OCI-LY1 (cell line): Measurements from ENCODE around the gene PLA2G2F.

Source experiments
- EZH2 ChIP-seq: fragments of 200-600 bp; sonication (generic), shearing (Covaris generic); IDR thresholded peaks from 2 replicates; pipeline ENCODE4 v1.8.0; 2017; ENCODE audit warnings: borderline replicate concordance, mixed run types, mild to moderate bottlenecking, antibody characterized with exemption, low read length, moderate library complexity, mixed read lengths
- TF ChIP-seq, protein P1 (sequence below): fragments of 200-600 bp; sonication (generic), shearing (Covaris generic); IDR thresholded peaks from 2 replicates; pipeline ENCODE4 v1.5.1; 2017; ENCODE audit warnings: mild to moderate bottlenecking, antibody characterized with exemption, low read length, moderate library complexity, mixed read lengths

DNA sequence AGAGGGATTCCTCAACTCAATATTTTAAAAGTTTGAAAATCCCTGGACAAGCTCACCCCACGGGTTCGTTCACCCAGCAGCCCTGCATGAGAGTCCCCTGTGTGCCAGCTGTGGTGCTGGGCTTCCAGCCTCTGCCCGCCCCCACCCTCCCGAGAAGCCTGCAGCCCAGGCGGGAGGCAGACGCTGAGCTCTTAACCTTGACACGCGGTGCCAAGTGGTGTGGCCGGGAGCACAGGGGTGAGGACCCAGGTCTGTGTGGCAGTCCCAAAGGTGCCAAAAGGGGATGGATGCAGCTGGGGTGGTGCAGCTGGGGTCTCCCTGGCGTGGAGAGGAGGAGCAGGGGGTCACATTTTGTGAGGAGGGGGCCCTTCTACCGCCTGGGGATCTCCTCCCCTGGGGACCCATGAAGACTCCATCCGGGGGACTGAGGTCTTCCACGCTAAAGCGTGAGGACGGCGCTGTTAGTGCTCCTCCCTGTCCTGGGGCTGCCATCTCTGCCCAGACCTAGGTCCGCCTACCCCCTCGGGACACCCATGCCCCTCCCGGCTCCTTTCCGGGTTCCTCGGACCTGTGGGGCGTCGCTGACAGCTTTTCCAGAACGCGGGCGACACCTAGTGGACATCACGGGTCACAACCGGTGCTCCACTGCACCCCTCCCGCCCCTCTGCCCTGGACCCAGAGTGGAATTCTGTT is 12.9 kb downstream of the PLA2G2F start:
- TF ChIP-seq, protein P1, sequence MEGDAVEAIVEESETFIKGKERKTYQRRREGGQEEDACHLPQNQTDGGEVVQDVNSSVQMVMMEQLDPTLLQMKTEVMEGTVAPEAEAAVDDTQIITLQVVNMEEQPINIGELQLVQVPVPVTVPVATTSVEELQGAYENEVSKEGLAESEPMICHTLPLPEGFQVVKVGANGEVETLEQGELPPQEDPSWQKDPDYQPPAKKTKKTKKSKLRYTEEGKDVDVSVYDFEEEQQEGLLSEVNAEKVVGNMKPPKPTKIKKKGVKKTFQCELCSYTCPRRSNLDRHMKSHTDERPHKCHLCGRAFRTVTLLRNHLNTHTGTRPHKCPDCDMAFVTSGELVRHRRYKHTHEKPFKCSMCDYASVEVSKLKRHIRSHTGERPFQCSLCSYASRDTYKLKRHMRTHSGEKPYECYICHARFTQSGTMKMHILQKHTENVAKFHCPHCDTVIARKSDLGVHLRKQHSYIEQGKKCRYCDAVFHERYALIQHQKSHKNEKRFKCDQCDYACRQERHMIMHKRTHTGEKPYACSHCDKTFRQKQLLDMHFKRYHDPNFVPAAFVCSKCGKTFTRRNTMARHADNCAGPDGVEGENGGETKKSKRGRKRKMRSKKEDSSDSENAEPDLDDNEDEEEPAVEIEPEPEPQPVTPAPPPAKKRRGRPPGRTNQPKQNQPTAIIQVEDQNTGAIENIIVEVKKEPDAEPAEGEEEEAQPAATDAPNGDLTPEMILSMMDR: peak; percentile 91
- TF ChIP-seq EZH2: no peak
